Neuronal stem cell (in vitro differentiated cells): ENCODE results near the gene USP11.
A peak's percentile ranks its signal among the peaks of the same experiment; 100 is the strongest.

ENCODE experiments used
- DNase-seq: peaks from one replicate; pipeline ENCODE4 v3.0.0-alpha.2; 2013; ENCODE audit warnings: low spot score
- H2AFZ ChIP-seq: one replicate; pipeline ENCODE4 v1.6.1; 2013; ENCODE audit warnings: mild to moderate bottlenecking, low read length, inconsistent platforms
- H2AK5ac ChIP-seq: 2 replicates; pipeline ENCODE4 v1.6.1; 2013; ENCODE audit warnings: low read depth, mild to moderate bottlenecking, inconsistent platforms, low read length, moderate library complexity, mixed read lengths
- H2BK120ac ChIP-seq: 2 replicates; pipeline ENCODE4 v1.6.1; 2013; ENCODE audit warnings: low read depth, mild to moderate bottlenecking, inconsistent platforms, low read length, moderate library complexity, mixed read lengths
- H2BK12ac ChIP-seq: one replicate; pipeline ENCODE4 v1.6.1; 2013; ENCODE audit warnings: low read length, inconsistent platforms
- H2BK15ac ChIP-seq: 2 replicates; pipeline ENCODE4 v1.6.1; 2013; ENCODE audit warnings: mild to moderate bottlenecking, low read length, inconsistent platforms, mixed read lengths
- H2BK5ac ChIP-seq: one replicate; pipeline ENCODE4 v1.6.1; 2013; ENCODE audit warnings: inconsistent platforms, mild to moderate bottlenecking, low read length, moderate library complexity
- H3K14ac ChIP-seq: one replicate; pipeline ENCODE4 v1.6.1; 2013; ENCODE audit warnings: low read length, inconsistent platforms
- H3K18ac ChIP-seq: 2 replicates; pipeline ENCODE4 v1.6.1; 2013; ENCODE audit warnings: low read length, inconsistent platforms
- H3K23ac ChIP-seq: 2 replicates; pipeline ENCODE4 v1.6.1; 2013; ENCODE audit warnings: low read depth, mild to moderate bottlenecking, mixed read lengths, low read length, inconsistent platforms; ENCODE audit not compliant: poor library complexity
- H3K27ac ChIP-seq: replicated peaks from 3 replicates; pipeline ENCODE4 v1.5.1; 2013; ENCODE audit warnings: low read length, inconsistent platforms
- H3K27me3 ChIP-seq, 3 experiments: 2 replicates each; pipeline ENCODE4 v1.6.1; 2013; ENCODE audit warnings: low read length in 3 of 3, mild to moderate bottlenecking in 2 of 3, inconsistent platforms in 1 of 3, low read depth in 1 of 3, mixed read lengths in 1 of 3, moderate library complexity in 1 of 3; ENCODE audit not compliant: control insufficient read depth in 3 of 3, insufficient read depth in 3 of 3
- H3K36me3 ChIP-seq, 2 donors: replicated peaks in 1 of 2; 2 replicates each; pipeline ENCODE4 v1.6.1; 2013; ENCODE audit warnings: low read length in 2 of 2; ENCODE audit not compliant: control insufficient read depth in 2 of 2, insufficient read depth in 2 of 2
- H3K4ac ChIP-seq: 2 replicates; pipeline ENCODE4 v1.6.1; 2013; ENCODE audit warnings: inconsistent platforms, mild to moderate bottlenecking, low read length, moderate library complexity
- H3K4me1 ChIP-seq, 2 donors: 1 replicate in 1 of 2; 2 replicates in 1 of 2; pipeline ENCODE4 v1.6.1; 2013; ENCODE audit warnings: low read length in 2 of 2, low read depth in 1 of 2; ENCODE audit not compliant: control insufficient read depth in 2 of 2, insufficient read depth in 1 of 2
- H3K4me2 ChIP-seq: one replicate; pipeline ENCODE4 v1.6.1; 2013; ENCODE audit warnings: mild to moderate bottlenecking, low read length, inconsistent platforms; ENCODE audit not compliant: insufficient read depth, poor library complexity, severe bottlenecking
- H3K4me3 ChIP-seq, 2 donors: 2 replicates each; pipeline ENCODE4 v1.5.1; 2013; ENCODE audit warnings: low read length in 2 of 2, mild to moderate bottlenecking in 2 of 2, inconsistent platforms in 1 of 2, moderate library complexity in 1 of 2
- H3K79me1 ChIP-seq: one replicate; pipeline ENCODE4 v1.6.1; 2013; ENCODE audit warnings: low read depth, mild to moderate bottlenecking, inconsistent platforms, low read length, moderate library complexity
- H3K9ac ChIP-seq: one replicate; pipeline ENCODE4 v1.6.1; 2013; ENCODE audit warnings: mild to moderate bottlenecking, low read depth, low read length, inconsistent platforms; ENCODE audit not compliant: poor library complexity
- H3K9me3 ChIP-seq, 2 donors: replicated peaks in 1 of 2; 2 replicates each; pipeline versions ENCODE3 to v1.6.1; 2013; ENCODE audit warnings: low read length in 2 of 2, mild to moderate bottlenecking in 2 of 2, inconsistent platforms in 1 of 2, low read depth in 1 of 2, mixed read lengths in 1 of 2, moderate library complexity in 1 of 2; ENCODE audit not compliant: control insufficient read depth in 2 of 2, insufficient read depth in 1 of 2
- H4K8ac ChIP-seq: one replicate; pipeline ENCODE4 v1.6.1; 2013; ENCODE audit warnings: low read depth, mild to moderate bottlenecking, inconsistent platforms, low read length, moderate library complexity
- H4K91ac ChIP-seq: one replicate; pipeline ENCODE4 v1.6.1; 2013; ENCODE audit warnings: low read length, low read depth, mild to moderate bottlenecking, inconsistent platforms; ENCODE audit not compliant: poor library complexity
- WGBS, 2 donors: extraction: QIAGEN DNeasy Blood & Tissue Kit; methylation state at CpG; one replicate each; pipeline ENCODE4 v1.1.7; 2013; ENCODE audit warnings: missing lambda C conversion rate in 2 of 2, mixed read lengths in 1 of 2; ENCODE audit not compliant: insufficient read length in 2 of 2, insufficient replicate concordance in 1 of 2; ENCODE audit errors: extremely low coverage in 2 of 2; 5-methylcytosine and 5-hydroxymethylcytosine counted together

The USP11 gene

GRCh38 chrX:47233333-47234113, 714 bp downstream of the USP11 start:
- peak overlapping the region; percentile 85 for H2AFZ ChIP-seq
- H2AK5ac ChIP-seq: no peak overlapping the region
- H2BK120ac ChIP-seq: no peak overlapping the region
- DNase-seq: peak; percentile 87
- H3K79me1 ChIP-seq: peaks cover 2% of the 10 kb centered on the region
- peaks cover 3 to 15% of the 10 kb centered on the region in 2 donors for H3K4me1 ChIP-seq
- H3K4me3 ChIP-seq: peak overlapping the region; percentile 78 to 91
- no peak overlapping the region for H4K8ac ChIP-seq
- no peak overlapping the region for H4K91ac ChIP-seq
- no peak overlapping the region for H2BK12ac ChIP-seq
- peak overlapping the region; percentile 60 for H3K9ac ChIP-seq
- peak overlapping the region; percentile 25 for H3K4me2 ChIP-seq
- H2BK15ac ChIP-seq: no peak overlapping the region
- peaks cover 3 to 29% of the 10 kb centered on the region in 2 donors for H3K36me3 ChIP-seq
- H3K14ac ChIP-seq: no peak overlapping the region
- H3K27me3 ChIP-seq: peaks cover 0 to 2% (median 0%) of the 10 kb centered on the region in 3 experiments
- H3K18ac ChIP-seq: no peak overlapping the region
- no peak overlapping the region for H3K23ac ChIP-seq
- no CpG with 5 or more reads among the region's 51 CpGs for WGBS, 2 donors
- no peaks in the 10 kb centered on the region for H3K9me3 ChIP-seq
- no peak overlapping the region for H2BK5ac ChIP-seq
- H3K27ac ChIP-seq: peak overlapping the region; percentile 97
- no peak overlapping the region for H3K4ac ChIP-seq

GRCh38 chrX:47234583-47234982, 1.8 kb downstream of the USP11 start:
- H4K8ac ChIP-seq: no peak overlapping the region
- peak overlapping the region in 1 of 2 donors; percentile 91 for H3K4me3 ChIP-seq
- H3K27ac ChIP-seq: no peak overlapping the region

GRCh38 chrX:47235691-47236103, 2.9 kb downstream of the USP11 start:
- H3K27me3 ChIP-seq: peaks cover 0 to 12% (median 0%) of the 10 kb centered on the region in 3 experiments
- no peak overlapping the region for H3K4me2 ChIP-seq
- no peak overlapping the region for H3K27ac ChIP-seq
- H4K91ac ChIP-seq: no peak overlapping the region
- H2BK5ac ChIP-seq: no peak overlapping the region
- H3K79me1 ChIP-seq: peaks cover 4% of the 10 kb centered on the region
- H2AK5ac ChIP-seq: no peak overlapping the region
- no peak overlapping the region for H3K18ac ChIP-seq
- WGBS, 2 donors: no CpG with 5 or more reads among the region's 4 CpGs
- H4K8ac ChIP-seq: no peak overlapping the region
- no peak overlapping the region for H3K9ac ChIP-seq
- no peak overlapping the region for H3K23ac ChIP-seq
- H2BK120ac ChIP-seq: no peak overlapping the region
- DNase-seq: no peak
- H3K4ac ChIP-seq: no peak overlapping the region
- H3K4me3 ChIP-seq: no peak overlapping the region
- no peak overlapping the region for H2BK12ac ChIP-seq
- H3K9me3 ChIP-seq: no peaks in the 10 kb centered on the region
- peaks cover 3 to 15% of the 10 kb centered on the region in 2 donors for H3K4me1 ChIP-seq
- no peak overlapping the region for H2BK15ac ChIP-seq
- peaks cover 10 to 36% of the 10 kb centered on the region in 2 donors for H3K36me3 ChIP-seq
- no peak overlapping the region for H3K14ac ChIP-seq
- no peak overlapping the region for H2AFZ ChIP-seq

More at GRCh38 chrX:47234583-47234982, 1.8 kb downstream of the USP11 start:
- Histone ChIP-seq H3K4ac (no peak overlapping the region), H3K4me2 (no peak overlapping the region), H2BK5ac (no peak overlapping the region), H2BK12ac (no peak overlapping the region), H2BK120ac (no peak overlapping the region), H3K36me3 (peaks cover 4 to 29% of the 10 kb centered on the region in 2 donors), H3K23ac (no peak overlapping the region), H3K27me3 (peaks cover 0 to 8% (median 0%) of the 10 kb centered on the region in 3 experiments), H3K9ac (no peak overlapping the region), H2AFZ (no peak overlapping the region), H3K9me3 (no peaks in the 10 kb centered on the region), H2BK15ac (no peak overlapping the region), H3K14ac (no peak overlapping the region), H4K91ac (no peak overlapping the region), H3K79me1 (peaks cover 4% of the 10 kb centered on the region), H3K18ac (no peak overlapping the region), H2AK5ac (no peak overlapping the region), H3K4me1 (peaks cover 3 to 15% of the 10 kb centered on the region in 2 donors)
- WGBS, 2 donors: no CpG with 5 or more reads among the region's 3 CpGs
- DNase-seq: no peak

- Histone ChIP-seq H3K4me3 (no peak overlapping the region), H3K4me2 (no peak overlapping the region), H2BK12ac (no peak overlapping the region), H2BK5ac (no peak overlapping the region), H3K79me1 (peaks cover 4% of the 10 kb centered on the region), H2AFZ (no peak overlapping the region), H3K4me1 (peaks cover 0 to 7% of the 10 kb centered on the region in 2 donors), H4K91ac (no peak overlapping the region), H2BK15ac (no peak overlapping the region), H2AK5ac (no peak overlapping the region), H3K9ac (no peak overlapping the region), H3K36me3 (peaks cover 34 to 64% of the 10 kb centered on the region in 2 donors), H3K9me3 (peaks cover 0 to 9% of the 10 kb centered on the region in 2 donors), H3K27me3 (peaks cover 0 to 16% (median 0%) of the 10 kb centered on the region in 3 experiments), H3K27ac (no peak overlapping the region), H3K18ac (no peak overlapping the region), H3K4ac (no peak overlapping the region), H3K23ac (no peak overlapping the region), H4K8ac (no peak overlapping the region), H2BK120ac (no peak overlapping the region), H3K14ac (no peak overlapping the region)
- WGBS, 2 donors: no CpG with 5 or more reads among the region's 8 CpGs
- DNase-seq: no peak
Observed at GRCh38 chrX:47239199-47239598, 6.4 kb downstream of the USP11 start.
